Caco-2 (cell line): ENCODE results near the gene EBF3. TPM values are rescaled to one million over a fixed set of nuclear protein-coding genes. Genes with fewer than 3 reads are reported as not detected.

Experiments
- BruUV-seq: library from RNA; stranded (reverse); fragments of 400-500 nt; replicated peaks from 2 replicates; lab custom pipeline; 2021; lab: Mats Ljungman, UMichigan
- CTCF ChIA-PET: fragments of 300-600 bp; sonication (Branson Sonifier 250); formaldehyde crosslinking; loops from one replicate; lab custom pipeline; 2022; ENCODE audit warnings: antibody characterized with exemption; lab: Charles Lee
- POLR2A ChIA-PET: fragments of 300-600 bp; sonication (Branson Sonifier 250); formaldehyde crosslinking; loops from one replicate; lab custom pipeline; 2022; ENCODE audit warnings: antibody characterized with exemption; lab: Charles Lee
- DNase-seq, 2 experiments: peaks; one replicate each; pipeline versions ENCODE4 v3.0.0 to v3.0.0-alpha.2; 2020 to 2022
- H3K27me3 ChIP-seq: replicated peaks from 2 replicates; pipeline ENCODE4 v1.6.0; 2011; ENCODE audit warnings: low read length; ENCODE audit not compliant: control insufficient read depth, insufficient read depth
- H3K36me3 ChIP-seq: 2 replicates; pipeline ENCODE4 v1.5.1; 2011; ENCODE audit warnings: low read length; ENCODE audit not compliant: control insufficient read depth, insufficient read depth
- H3K4me1 ChIP-seq: fragments of 250-450 bp; sonication (Bioruptor Pico); 2 replicates; pipeline ENCODE4 v1.5.1; 2020; ENCODE audit warnings: mild to moderate bottlenecking
- H3K4me3 ChIP-seq: 2 replicates; pipeline ENCODE4 v1.5.1; 2011; ENCODE audit warnings: low read depth, mild to moderate bottlenecking, control low read depth, low read length
- H3K9me3 ChIP-seq: fragments of 250-450 bp; sonication (Bioruptor Pico); 2 replicates; pipeline ENCODE4 v1.5.1; 2020; ENCODE audit warnings: mild to moderate bottlenecking, moderate library complexity
- H3K27ac Mint-ChIP-seq: one replicate; pipeline ENCODE4 v1.8.0; 2022; ENCODE audit warnings: mixed read lengths; ENCODE audit not compliant: unreplicated experiment
- H3K27me3 Mint-ChIP-seq: one replicate; pipeline ENCODE4 v1.8.0; 2022; ENCODE audit warnings: mixed read lengths; ENCODE audit not compliant: insufficient read depth, unreplicated experiment
- H3K36me3 Mint-ChIP-seq: one replicate; pipeline ENCODE4 v1.8.0; 2022; ENCODE audit warnings: mild to moderate bottlenecking, mixed read lengths; ENCODE audit not compliant: insufficient read depth, unreplicated experiment
- H3K4me1 Mint-ChIP-seq: one replicate; pipeline ENCODE4 v1.8.0; 2022; ENCODE audit warnings: low read depth, mixed read lengths; ENCODE audit not compliant: unreplicated experiment
- H3K4me3 Mint-ChIP-seq: one replicate; pipeline ENCODE4 v1.8.0; 2022; ENCODE audit warnings: mild to moderate bottlenecking, moderate library complexity, mixed read lengths; ENCODE audit not compliant: unreplicated experiment
- H3K9me3 Mint-ChIP-seq: one replicate; pipeline ENCODE4 v1.8.0; 2022; ENCODE audit warnings: mixed read lengths; ENCODE audit not compliant: unreplicated experiment
- CTCF ChIP-seq, 2 experiments: fragments of 200-600 bp in 1 of 2; IDR thresholded peaks; 1 replicate in 1 of 2; 2 replicates in 1 of 2; pipeline versions ENCODE4 v1.5.1 to v1.8.0; 2011 to 2022; ENCODE audit warnings: antibody characterized with exemption in 1 of 2, control low read depth in 1 of 2, inconsistent platforms in 1 of 2, low read depth in 1 of 2, low read length in 1 of 2, mild to moderate bottlenecking in 1 of 2, moderate library complexity in 1 of 2; ENCODE audit not compliant: insufficient read depth in 1 of 2, severe bottlenecking in 1 of 2, unreplicated experiment in 1 of 2
- intact Hi-C: fragments of 100-400 bp; cut with micrococcal nuclease; formaldehyde crosslinking; loops from one replicate; pipeline ENCODE4 v1.10.0; 2022; ENCODE audit not compliant: unreplicated experiment
- total RNA-seq: library from RNA; stranded (reverse); gene quantifications from 2 replicates; pipeline ENCODE4 v1.2.3, GENCODE V29; 2022

The EBF3 gene
- total RNA-seq, 1 experiment from 2014 or later: 0.79 TPM

GRCh38 chr10:129919358-129919757, 44.7 kb downstream of the EBF3 start:
- no peaks in the 10 kb centered on the region for H3K9me3 ChIP-seq
- TF ChIP-seq CTCF (IDR thresholded peaks at IDR 0.05; ENCODE audit: insufficient read depth in 1 of 2, low read depth in 1 of 2, low read length in 1 of 2, severe bottlenecking in 1 of 2, unreplicated experiment in 1 of 2): no peak
- no peaks in the 10 kb centered on the region for H3K4me1 Mint-ChIP-seq
- no peaks in the 10 kb centered on the region for H3K27me3 Mint-ChIP-seq
- POLR2A ChIA-PET: no interaction called here
- BruUV-seq: no TSS peak
- no peaks in the 10 kb centered on the region for H3K36me3 Mint-ChIP-seq
- H3K27ac Mint-ChIP-seq: no peak overlapping the region
- intact Hi-C loops: no loop called here
- no peaks in the 10 kb centered on the region for H3K4me1 ChIP-seq
- H3K4me3 ChIP-seq: no peak overlapping the region
- no peaks in the 10 kb centered on the region for H3K9me3 Mint-ChIP-seq
- no peak for DNase-seq
- H3K36me3 ChIP-seq: no peaks in the 10 kb centered on the region
- CTCF ChIA-PET: no interaction called here
- H3K27me3 ChIP-seq: no peaks in the 10 kb centered on the region
- no peak overlapping the region for H3K4me3 Mint-ChIP-seq

- Histone ChIP-seq H3K4me1 (no peaks in the 10 kb centered on the region), H3K4me3 (no peak overlapping the region), H3K9me3 (no peaks in the 10 kb centered on the region), H3K36me3 (no peaks in the 10 kb centered on the region), H3K27me3 (no peaks in the 10 kb centered on the region)
- no peaks in the 10 kb centered on the region for H3K36me3 Mint-ChIP-seq
- H3K4me1 Mint-ChIP-seq: no peaks in the 10 kb centered on the region
- CTCF ChIA-PET: no interaction called here
- no peaks in the 10 kb centered on the region for H3K27me3 Mint-ChIP-seq
- no peak overlapping the region for H3K27ac Mint-ChIP-seq
- TF ChIP-seq CTCF (IDR thresholded peaks at IDR 0.05; ENCODE audit: insufficient read depth in 1 of 2, low read depth in 1 of 2, low read length in 1 of 2, severe bottlenecking in 1 of 2, unreplicated experiment in 1 of 2): no peak
- BruUV-seq: no TSS peak
- intact Hi-C loops: no loop called here
- POLR2A ChIA-PET: no interaction called here
- no peak overlapping the region for H3K4me3 Mint-ChIP-seq
- no peak for DNase-seq
- no peaks in the 10 kb centered on the region for H3K9me3 Mint-ChIP-seq
Observed at GRCh38 chr10:129918836-129919235, 45.2 kb downstream of the EBF3 start.

- H3K9me3 ChIP-seq: no peaks in the 10 kb centered on the region
- H3K27ac Mint-ChIP-seq: no peak overlapping the region
- DNase-seq: no peak
- H3K4me1 Mint-ChIP-seq: no peaks in the 10 kb centered on the region
- H3K27me3 Mint-ChIP-seq: no peaks in the 10 kb centered on the region
- CTCF ChIA-PET: no interaction called here
- intact Hi-C loops: no loop called here
- no peaks in the 10 kb centered on the region for H3K36me3 ChIP-seq
- no TSS peak for BruUV-seq
- H3K9me3 Mint-ChIP-seq: no peaks in the 10 kb centered on the region
- TF ChIP-seq CTCF (IDR thresholded peaks at IDR 0.05; ENCODE audit: insufficient read depth in 1 of 2, low read depth in 1 of 2, low read length in 1 of 2, severe bottlenecking in 1 of 2, unreplicated experiment in 1 of 2): no peak
- no peaks in the 10 kb centered on the region for H3K4me1 ChIP-seq
- H3K36me3 Mint-ChIP-seq: no peaks in the 10 kb centered on the region
- H3K27me3 ChIP-seq: no peaks in the 10 kb centered on the region
- no peak overlapping the region for H3K4me3 ChIP-seq
- H3K4me3 Mint-ChIP-seq: no peak overlapping the region
- POLR2A ChIA-PET: no interaction called here
Observed at GRCh38 chr10:129918401-129918800, 45.7 kb downstream of the EBF3 start.
